ENCODE results near the gene STYX.
"Not testable (repeated sequence)": the region's sequence is repeated elsewhere in the genome, so short reads cannot be mapped to it uniquely, and the experiment has no call there.

The STYX gene

DNA sequence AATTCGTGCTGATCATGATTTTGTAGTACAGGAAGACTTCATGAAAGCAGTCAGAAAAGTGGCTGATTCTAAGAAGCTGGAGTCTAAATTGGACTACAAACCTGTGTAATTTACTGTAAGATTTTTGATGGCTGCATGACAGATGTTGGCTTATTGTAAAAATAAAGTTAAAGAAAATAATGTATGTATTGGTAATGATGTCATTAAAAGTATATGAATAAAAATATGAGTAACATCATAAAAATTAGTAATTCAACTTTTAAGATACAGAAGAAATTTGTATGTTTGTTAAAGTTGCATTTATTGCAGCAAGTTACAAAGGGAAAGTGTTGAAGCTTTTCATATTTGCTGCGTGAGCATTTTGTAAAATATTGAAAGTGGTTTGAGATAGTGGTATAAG, 2.5 kb upstream of the STYX start:
- not testable (repeated sequence) for DNase-seq

- DNase-seq = not testable (repeated sequence)
Observed at GRCh38 chr14:52729035-52729434, 931 bp upstream of the STYX start.

- DNase-seq = no peak
Observed at GRCh38 chr14:52729585-52729924, 411 bp upstream of the STYX start.

DNA sequence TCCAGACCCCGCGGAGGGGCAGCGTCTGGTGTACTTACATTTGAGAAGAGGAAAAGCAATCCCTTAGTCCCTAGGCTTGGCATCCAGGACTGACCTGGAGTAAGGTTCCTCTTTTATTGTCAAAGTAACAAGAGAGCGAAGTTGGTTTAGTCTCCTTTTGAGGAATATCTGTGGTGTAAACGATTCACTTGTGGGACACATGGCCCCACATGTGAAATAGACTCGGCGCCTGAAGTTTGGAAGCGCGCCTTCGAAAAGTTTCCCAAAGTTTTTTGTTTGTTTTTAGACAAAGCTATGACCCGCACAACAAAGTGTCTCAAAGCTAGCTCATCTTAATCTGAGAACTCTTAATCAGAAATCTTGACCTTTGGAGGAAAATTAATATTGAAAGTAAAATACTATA, 744 bp downstream of the STYX start:
- no peak for DNase-seq

DNA sequence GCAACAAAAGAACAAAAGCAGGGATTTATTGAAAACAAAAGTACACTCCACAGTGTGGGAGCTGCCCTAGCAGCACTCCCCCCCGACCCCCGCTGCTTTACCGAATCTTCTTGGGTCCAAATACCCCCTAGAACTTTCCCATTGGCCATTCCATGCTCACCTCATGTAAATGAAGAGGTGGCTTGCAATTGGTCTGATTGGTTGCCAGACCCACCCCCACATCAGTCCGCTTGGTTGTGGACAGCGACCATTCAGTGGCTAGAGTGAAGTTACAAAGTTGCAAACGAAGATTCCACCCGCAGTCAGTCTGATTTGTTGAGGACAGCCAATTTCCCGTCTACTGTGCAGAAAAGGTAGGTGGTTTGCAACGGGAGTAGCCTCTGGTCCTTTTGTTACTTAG, 3.9 kb downstream of the STYX start:
- no peak for DNase-seq

DNA sequence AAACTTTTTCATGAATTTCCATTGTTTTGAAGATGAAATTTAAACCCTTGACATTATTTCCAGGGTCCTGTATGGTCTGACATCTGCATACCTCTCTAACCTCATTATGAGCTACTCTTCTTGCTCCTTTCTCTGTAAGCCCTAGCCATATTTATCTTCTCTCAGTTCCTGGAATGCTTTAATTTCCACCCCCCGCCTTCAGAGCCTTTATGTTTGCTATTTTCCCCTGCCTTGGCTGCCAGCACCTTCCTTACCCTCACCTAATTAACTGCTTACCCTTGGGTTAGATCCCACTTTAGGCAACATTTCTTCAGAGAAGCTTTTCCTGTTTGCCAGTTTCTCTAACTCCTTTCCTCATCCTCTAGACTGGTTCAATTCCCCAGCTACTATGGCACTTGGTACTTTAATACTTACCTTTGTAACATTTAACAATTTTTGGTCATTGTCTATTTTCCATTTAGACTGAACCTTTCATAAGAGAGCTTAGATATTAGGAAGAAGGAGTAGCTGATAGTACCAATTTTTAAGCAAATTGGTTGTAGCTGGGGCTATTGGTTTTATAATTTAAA, 6.0 kb downstream of the STYX start:
- DNase-seq = no peak

DNA sequence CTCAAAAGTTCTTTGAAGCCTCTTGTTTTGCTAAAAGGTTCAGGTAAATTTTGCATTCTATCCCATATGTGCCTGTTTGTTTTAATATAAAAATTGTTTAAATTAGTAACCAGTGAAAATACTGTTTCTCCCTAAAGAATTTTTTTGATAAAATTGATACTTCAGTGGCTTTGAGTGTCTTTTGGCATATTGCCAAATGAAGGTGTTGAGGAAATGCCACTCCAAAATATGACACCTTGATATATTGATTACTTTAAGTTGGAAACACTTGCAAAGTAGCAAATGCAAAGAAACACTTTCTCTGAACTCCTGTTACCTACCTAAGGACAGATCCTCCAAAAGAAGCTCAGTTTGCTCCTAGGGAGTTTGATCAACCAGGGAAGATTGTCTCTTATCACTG, 8.4 kb downstream of the STYX start:
- no peak for DNase-seq

DNA sequence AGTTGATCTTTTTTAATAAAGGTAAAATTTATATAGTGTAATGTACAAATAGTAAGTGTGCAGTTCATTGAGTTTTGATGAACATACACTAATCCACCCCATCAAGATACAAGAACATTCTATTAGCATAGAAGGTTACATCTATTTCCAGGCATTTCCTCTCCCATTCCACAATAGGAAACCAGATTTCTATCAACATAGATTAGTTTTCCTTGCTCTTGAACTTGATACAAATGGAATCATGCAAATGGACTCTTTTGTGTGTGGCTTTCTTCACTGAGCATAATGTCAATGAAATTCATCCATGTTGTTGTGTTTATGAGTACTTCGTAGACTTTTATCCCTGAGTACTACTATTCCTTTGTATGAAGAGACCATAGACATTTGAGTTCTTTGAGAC, 10.8 kb downstream of the STYX start:
- no peak for DNase-seq

- no peak for DNase-seq
Observed at GRCh38 chr14:52741865-52742264, 11.9 kb downstream of the STYX start.

DNA sequence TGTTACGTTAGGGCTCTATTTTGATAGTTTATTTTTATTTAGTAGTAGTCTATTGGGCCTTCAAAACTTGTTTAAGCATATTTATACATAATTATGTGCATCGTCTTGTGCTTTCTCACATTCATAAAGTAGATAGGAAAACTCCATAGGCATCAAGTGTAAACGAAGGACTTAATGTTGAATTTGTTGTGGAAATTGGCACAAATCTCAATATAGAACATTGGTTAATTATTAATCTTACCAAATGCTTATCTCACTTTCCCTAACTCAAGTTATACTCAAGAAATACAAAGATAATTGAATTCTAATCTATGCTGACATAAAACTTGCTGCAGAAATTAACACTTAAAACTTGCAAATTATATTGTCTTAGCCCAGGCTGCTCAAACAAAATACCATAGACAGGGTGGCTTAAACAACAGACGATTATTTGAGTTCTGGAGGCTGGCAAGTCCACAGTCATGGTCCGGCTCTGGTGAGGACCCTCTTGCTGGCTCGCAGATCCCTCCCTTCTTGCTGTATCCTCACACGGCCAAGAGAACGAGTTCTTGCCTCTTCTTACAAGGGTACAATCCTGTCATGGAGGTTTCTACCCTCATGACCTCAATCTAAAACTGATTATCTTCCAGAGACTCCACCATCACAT, 18.8 kb downstream of the STYX start:
- no peak for DNase-seq

DNA sequence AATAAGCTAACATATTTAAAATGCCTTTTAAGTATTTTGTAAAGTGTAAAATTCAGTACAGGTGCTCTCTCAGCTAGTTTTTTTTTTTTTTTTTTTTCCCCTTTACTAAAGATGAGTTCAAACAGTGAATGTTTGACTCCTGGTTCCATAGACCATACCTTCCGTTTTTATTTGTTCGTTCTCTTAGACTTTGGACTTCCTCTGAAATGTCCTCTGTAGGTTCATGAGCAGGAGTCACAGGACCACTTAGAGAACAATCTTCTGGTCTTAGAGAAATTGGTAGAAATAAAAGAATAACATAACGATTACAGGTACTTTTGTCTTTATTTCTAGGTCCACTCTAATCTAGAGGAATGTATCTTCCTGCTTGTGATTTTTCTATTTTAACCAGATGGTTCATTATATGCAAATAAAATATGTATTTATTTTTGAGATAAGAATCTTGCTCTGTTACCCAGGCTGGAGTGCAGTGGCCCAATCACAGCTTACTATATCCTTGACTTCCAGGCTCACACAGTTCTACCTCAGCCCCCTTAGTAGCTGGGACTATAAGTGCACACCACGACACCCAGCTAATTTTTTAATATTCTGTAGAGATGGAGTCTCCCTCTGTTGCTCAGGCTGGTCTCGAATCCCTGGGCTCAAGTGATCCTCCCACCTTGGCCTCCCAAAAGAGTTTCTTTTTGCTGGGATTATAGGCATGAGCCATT, 25.8 kb downstream of the STYX start:
- DNase-seq = no peak

DNA sequence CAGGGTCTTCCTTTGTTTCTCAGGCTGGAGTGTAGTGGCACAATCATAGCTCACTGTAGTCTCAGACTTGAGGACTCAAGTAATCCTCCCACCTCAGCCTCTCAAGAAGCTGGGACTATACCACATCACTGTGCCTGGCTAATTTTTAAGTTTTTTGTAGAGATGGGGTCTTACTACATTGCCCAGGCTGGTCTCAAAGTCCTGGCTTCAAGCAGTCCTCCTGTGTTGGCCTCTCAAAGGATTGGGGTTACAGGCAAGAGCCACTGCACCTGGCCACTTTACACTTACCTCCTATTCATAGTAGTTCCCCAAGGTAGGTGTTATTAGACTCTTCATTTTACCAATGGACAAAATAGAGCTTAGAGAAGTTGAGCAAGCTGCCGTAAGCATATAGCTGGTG, 29.2 kb downstream of the STYX start:
- DNase-seq = no peak

GRCh38 chr14:52762923-52763322, 33.0 kb downstream of the STYX start:
- DNase-seq = not testable (repeated sequence)

DNA sequence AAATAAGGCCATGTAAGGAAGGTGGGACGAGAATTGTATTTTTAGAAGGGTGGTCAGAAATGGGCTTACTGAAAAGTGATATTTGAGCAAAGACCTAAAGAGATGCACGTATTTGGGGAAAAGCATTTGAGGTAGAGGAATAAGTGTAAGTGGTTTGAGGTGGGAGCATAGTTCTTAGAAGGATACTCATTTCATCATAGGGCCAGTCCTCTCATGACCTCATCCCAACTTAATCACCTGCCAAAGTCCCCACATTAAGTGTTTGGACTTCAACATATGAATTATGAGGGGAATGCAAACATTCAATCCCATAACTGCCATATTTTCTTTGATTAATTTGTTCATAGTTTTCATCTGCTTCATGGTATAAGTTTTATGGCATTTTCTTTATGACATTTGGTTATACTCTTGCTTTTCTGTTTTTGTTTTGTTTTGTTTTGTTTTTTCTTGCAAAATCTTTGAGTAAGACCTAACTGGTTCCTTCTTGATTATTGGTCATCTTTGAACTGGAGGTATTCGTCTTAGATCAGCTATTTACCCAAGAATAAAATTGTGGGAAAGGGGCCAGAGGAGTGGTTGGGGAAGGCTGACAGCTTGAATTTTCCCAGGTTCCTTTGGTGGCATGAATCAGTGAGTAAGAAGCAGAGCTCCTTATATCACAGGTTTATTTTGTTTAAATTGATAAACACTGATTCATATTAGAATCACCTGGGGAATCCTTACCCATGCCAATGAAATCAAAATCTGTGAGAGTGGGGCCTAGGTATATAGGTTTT, 37.3 kb downstream of the STYX start:
- no peak for DNase-seq

DNA sequence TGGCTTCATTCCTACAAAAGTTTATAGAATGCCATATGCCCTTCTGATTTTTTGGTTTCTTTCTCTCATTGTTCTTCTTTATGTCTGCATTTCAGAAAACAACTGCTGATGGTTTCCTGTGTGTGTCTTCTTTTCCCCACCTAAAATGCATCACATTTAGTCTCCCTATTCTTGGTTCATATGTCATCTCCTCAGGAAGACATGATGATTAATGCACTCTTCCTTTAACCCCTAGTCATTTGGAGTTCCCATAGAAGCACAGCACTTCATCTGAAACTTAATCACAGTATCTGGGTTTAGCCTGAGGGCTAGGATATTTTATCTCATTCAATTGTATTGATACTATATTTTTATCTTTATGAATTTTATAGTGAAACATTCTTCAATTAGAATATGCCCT, 39.9 kb downstream of the STYX start:
- no peak for DNase-seq

- no peak for DNase-seq
Observed at GRCh38 chr14:52776816-52777215, 46.9 kb downstream of the STYX start.

DNA sequence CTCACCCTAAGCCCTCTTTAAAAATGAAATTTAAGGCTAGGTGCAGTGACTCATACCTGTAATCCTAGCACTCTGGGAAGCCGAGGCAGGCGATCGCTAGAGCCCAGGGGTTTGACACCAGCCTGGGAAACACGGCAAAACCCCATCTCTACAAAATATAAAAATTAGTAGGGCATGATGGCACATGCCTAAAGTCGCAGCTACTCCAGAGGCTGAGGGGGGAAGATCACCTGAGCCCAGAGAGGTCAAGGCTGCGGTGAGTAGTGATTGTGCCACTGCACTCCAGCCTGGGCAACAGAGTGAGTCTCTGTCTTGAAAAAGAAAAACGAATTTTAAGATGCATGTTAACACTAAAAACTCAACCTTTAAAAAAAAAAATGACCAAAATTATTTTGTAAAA, 48.7 kb downstream of the STYX start:
- no peak for DNase-seq

DNA sequence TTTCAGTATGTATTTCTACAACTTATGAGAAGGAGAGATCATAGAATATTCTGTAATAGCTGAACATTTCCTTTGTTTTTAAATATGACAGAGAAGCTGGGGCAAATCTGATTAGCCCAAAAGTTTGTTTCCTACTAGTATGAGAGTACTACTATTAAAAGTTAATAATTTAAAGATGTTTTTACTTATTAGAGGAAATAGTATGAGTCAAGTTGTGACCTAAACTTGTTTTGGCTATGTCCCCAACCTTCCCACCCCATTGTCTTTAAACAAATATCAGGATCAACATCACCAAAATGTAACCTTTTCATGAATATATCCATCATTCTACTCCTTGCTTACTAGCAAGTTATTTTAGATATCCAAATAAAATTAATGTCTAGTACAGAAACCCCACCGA, 50.9 kb downstream of the STYX start:
- no peak for DNase-seq

DNA sequence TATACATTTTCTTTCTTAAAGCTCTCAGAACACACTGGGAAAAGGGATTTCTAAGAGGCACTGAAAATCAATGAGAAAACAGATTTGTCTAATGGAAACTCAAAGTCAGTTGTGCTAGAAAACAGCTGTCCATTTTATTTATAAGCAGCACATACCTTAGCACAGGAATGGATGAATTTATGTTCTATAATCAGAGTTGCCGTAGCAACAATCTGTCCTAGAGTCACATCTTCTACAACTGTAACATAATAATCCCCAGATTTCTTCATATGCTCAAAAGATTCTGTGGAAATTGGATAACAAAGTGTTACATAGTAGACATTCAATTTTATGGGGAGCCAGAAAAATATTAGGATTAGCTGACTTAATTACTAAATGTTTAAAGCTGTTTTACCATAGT, 51.7 kb downstream of the STYX start:
- DNase-seq = no peak

GRCh38 chr14:52783206-52783605, 53.2 kb downstream of the STYX start:
- no peak for DNase-seq

DNA sequence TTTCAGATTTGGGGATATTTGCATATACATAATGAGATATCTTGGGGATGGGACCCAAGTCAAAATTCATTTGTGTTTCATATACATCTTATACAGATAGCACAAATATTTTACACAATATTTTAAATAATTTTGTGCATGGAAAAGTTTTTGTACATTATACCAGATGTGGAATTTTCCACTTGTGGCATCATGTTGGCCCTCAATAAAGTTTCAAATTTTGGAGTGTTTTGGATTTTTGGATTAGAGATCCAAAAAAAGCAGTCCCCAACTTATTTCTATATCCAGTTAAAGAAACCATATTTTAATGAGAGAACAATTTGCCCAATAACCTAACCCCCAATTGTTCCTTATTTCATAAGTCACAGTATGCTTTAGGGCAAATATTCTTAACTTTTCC, 56.9 kb downstream of the STYX start:
- DNase-seq = no peak

GRCh38 chr14:52789118-52789517, 59.2 kb downstream of the STYX start:
- no peak for DNase-seq

- no peak for DNase-seq
Observed at GRCh38 chr14:52790011-52790755, 60.2 kb downstream of the STYX start.

Measured in activated gamma-delta T cell (primary cell).